AG04450 (cell line): ENCODE results near the gene TNFRSF13B. TPM values are rescaled to one million over a fixed set of nuclear protein-coding genes. Genes with fewer than 3 reads are reported as not detected.
"Not testable (repeated sequence)": the region's sequence is repeated elsewhere in the genome, so short reads cannot be mapped to it uniquely, and the experiment has no call there.

Source experiments
- CTCF ChIA-PET: fragments of 300-600, 350-600 bp; formaldehyde crosslinking; extraction: SDS; loops from one replicate; lab custom pipeline; 2022; ENCODE audit warnings: antibody characterized with exemption, inconsistent platforms; lab: Charles Lee
- POLR2A ChIA-PET: fragments of 350-600 bp; formaldehyde crosslinking; extraction: SDS; loops from one replicate; lab custom pipeline; 2021; ENCODE audit warnings: antibody characterized with exemption, inconsistent platforms; lab: Yijun Ruan, JAX
- DNase-seq: peaks from one replicate; pipeline ENCODE4 v3.0.0-alpha.2; 2011; ENCODE audit warnings: low read depth, low spot score
- H3K27ac ChIP-seq: one replicate; pipeline ENCODE4 v1.5.1; 2012; ENCODE audit warnings: low read depth, low read length, control low read depth
- H3K27me3 ChIP-seq: one replicate; pipeline ENCODE4 v1.6.0; 2012; ENCODE audit warnings: low read length; ENCODE audit not compliant: control insufficient read depth, insufficient read depth
- H3K4me3 ChIP-seq: 2 replicates; pipeline ENCODE4 v1.5.1; 2011; ENCODE audit warnings: mild to moderate bottlenecking, low read depth, low read length, control low read depth
- H3K9me3 ChIP-seq: 2 replicates; pipeline ENCODE4 v1.5.1; 2012; ENCODE audit warnings: low read length; ENCODE audit not compliant: control insufficient read depth, insufficient read depth
- CTCF ChIP-seq: IDR thresholded peaks from 2 replicates; pipeline ENCODE4 v1.5.1; 2011; ENCODE audit warnings: low read depth, low read length, control low read depth, inconsistent platforms
- polyA plus RNA-seq: library from polyadenylated mRNA; depleted of rRNA; stranded (reverse); fragments of >200 nt; gene quantifications from 2 replicates; pipeline ENCODE4 v1.2.3, GENCODE V29; 2011; rRNA removed
- small RNA-seq: library from RNA; depleted of rRNA; stranded (forward); fragments of <200 nt; gene quantifications from one replicate; pipeline ENCODE3, GENCODE V24; 2012; ENCODE audit warnings: low read depth; ENCODE audit not compliant: insufficient read length

The TNFRSF13B gene
- polyA plus RNA-seq, 1 experiment = not detected

DNA sequence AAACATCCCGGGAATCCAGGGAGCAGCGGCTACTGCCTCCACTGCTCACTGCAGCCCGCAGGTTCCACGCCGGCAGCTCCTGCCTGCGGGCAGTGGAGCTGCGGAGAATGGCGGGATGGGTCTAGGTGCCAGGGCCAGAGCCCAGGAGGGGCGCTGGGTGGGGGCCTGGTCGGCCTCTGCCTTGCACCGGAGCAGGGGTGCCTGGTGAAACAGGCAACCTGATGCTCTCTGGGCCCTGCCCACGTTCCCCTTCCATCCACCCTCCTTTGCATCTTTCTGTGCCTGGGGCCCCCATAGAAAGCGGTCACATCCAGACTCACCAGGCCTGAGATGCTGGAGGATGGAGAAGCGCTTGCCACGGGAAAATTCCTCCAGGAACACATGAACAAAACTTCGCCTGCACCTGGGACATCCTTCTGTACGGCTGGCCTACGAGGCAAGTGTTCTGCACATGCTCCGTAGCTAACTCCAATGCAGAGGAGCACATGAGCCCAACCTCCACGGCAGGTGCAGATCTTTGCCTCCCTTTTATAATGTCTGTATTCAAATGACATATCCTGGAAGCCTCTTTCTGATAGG, 79.0 kb downstream of the TNFRSF13B start:
- DNase-seq, H3K27me3 ChIP-seq, CTCF ChIA-PET, H3K9me3 ChIP-seq, POLR2A ChIA-PET, H3K27ac ChIP-seq, H3K4me3 ChIP-seq: not testable (repeated sequence)

GRCh38 chr17:16889088-16889465, 82.8 kb downstream of the TNFRSF13B start:
- DNase-seq = no peak
- Histone ChIP-seq H3K27me3 (peaks cover 5% of the 10 kb centered on the region), H3K9me3 (no peaks in the 10 kb centered on the region; the same call in 1 of the 2 replicates), H3K27ac (no peak overlapping the region), H3K4me3 (no peak overlapping the region)
- POLR2A ChIA-PET = no interaction called here
- TF ChIP-seq CTCF = no peak
- CTCF ChIA-PET = no interaction called here

Small RNA genes lying within 50 kb of the gene (small RNA-seq; reads per million reads assigned to genes)
- gene AL353996.1 = not detected

Other genes starting within 250 kb of the TNFRSF13B start
- gene MPRIP, start 70.3 kb upstream of the TNFRSF13B start, polyA plus RNA-seq = 95.0 and 122 TPM in 2 replicates
- gene PLD6, start 234.2 kb upstream of the TNFRSF13B start, polyA plus RNA-seq = 1.6 and 1.7 TPM in 2 replicates